Gastroesophageal sphincter (tissue), 4 donors: ENCODE measurements around the gene MT1E. TPM values are rescaled to one million over a fixed set of nuclear protein-coding genes. Genes with fewer than 3 reads are reported as not detected.

Source experiments
- ATAC-seq: fragments of 150-250 bp; one replicate; pipeline ENCODE4 v1.9.1; 2016; ENCODE audit warnings: mild to moderate bottlenecking, moderate library complexity
- H3K27ac ChIP-seq, 4 donors: fragments of 200-600 bp; sonication (generic) in 3 of 4; 1 replicate in 3 of 4; 2 replicates in 1 of 4; pipeline ENCODE4 v1.5.1; 2016 to 2019
- H3K27me3 ChIP-seq: fragments of 200-600 bp; sonication (generic); one replicate; pipeline ENCODE4 v1.5.1; 2019
- H3K36me3 ChIP-seq, 2 donors: fragments of 200-600 bp; sonication (generic); one replicate each; pipeline ENCODE4 v1.5.1; 2019; ENCODE audit warnings: control low read depth in 1 of 2
- H3K4me1 ChIP-seq, 3 donors: fragments of 200-600 bp; sonication (generic); 1 replicate in 2 of 3; 2 replicates in 1 of 3; pipeline ENCODE4 v1.5.1; 2016 to 2019; ENCODE audit warnings: control low read depth in 2 of 3
- H3K4me3 ChIP-seq, 2 donors: fragments of 200-600 bp; sonication (generic); one replicate each; pipeline ENCODE4 v1.5.1; 2019; ENCODE audit warnings: mild to moderate bottlenecking in 1 of 2, moderate library complexity in 1 of 2
- H3K9me3 ChIP-seq, 3 donors: fragments of 200-600 bp; sonication (generic); one replicate each; pipeline ENCODE4 v1.5.1; 2017 to 2019; ENCODE audit warnings: control low read depth in 2 of 3
- EP300 ChIP-seq: sonication (generic); formaldehyde crosslinking; IDR thresholded peaks from one replicate; pipeline ENCODE4 v1.6.1; 2017; ENCODE audit warnings: antibody characterized with exemption, mild to moderate bottlenecking
- POLR2A ChIP-seq, 2 donors: fragments of 450-650 bp; IDR thresholded peaks; one replicate each; pipeline ENCODE4 v1.6.1; 2017; ENCODE audit warnings: antibody characterized with exemption in 2 of 2, mild to moderate bottlenecking in 2 of 2, moderate library complexity in 1 of 2
- POLR2AphosphoS5 ChIP-seq: sonication (generic); formaldehyde crosslinking; IDR thresholded peaks from one replicate; pipeline ENCODE4 v1.6.1; 2017; ENCODE audit warnings: antibody characterized with exemption
- WGBS, 2 donors: methylation state at CpG; one replicate each; pipeline ENCODE4 v1.1.5; 2018; ENCODE audit warnings: low coverage in 1 of 2; 5-methylcytosine and 5-hydroxymethylcytosine counted together
- total RNA-seq, 4 donors: library from RNA; depleted of rRNA; stranded (reverse); fragments of >200 nt; gene quantifications; one replicate each; pipeline ENCODE4 v1.1.0, GENCODE V29; 2016
- TF ChIP-seq, protein P1 (sequence below), 4 experiments: fragments of 200-600 bp in 2 of 4; fragments of 450-650 bp in 2 of 4; sonication (generic) in 1 of 4; IDR thresholded peaks; one replicate each; pipeline ENCODE4 v1.5.1; 2017 to 2019; ENCODE audit warnings: antibody characterized with exemption in 4 of 4, mild to moderate bottlenecking in 2 of 4, moderate library complexity in 2 of 4

MT1E gene
- total RNA-seq, 4 donors from 2014 or later = 101 to 194 (median 144) TPM

- 100% methylated on average over 1 of the region's 1 CpG; no CpG with 5 or more reads in 1 of the 2 donors for WGBS, 2 donors
- TF ChIP-seq, protein P1, sequence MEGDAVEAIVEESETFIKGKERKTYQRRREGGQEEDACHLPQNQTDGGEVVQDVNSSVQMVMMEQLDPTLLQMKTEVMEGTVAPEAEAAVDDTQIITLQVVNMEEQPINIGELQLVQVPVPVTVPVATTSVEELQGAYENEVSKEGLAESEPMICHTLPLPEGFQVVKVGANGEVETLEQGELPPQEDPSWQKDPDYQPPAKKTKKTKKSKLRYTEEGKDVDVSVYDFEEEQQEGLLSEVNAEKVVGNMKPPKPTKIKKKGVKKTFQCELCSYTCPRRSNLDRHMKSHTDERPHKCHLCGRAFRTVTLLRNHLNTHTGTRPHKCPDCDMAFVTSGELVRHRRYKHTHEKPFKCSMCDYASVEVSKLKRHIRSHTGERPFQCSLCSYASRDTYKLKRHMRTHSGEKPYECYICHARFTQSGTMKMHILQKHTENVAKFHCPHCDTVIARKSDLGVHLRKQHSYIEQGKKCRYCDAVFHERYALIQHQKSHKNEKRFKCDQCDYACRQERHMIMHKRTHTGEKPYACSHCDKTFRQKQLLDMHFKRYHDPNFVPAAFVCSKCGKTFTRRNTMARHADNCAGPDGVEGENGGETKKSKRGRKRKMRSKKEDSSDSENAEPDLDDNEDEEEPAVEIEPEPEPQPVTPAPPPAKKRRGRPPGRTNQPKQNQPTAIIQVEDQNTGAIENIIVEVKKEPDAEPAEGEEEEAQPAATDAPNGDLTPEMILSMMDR (IDR thresholded peaks at IDR 0.05) = no peak
- TF ChIP-seq POLR2AphosphoS5 (no peak), POLR2A (IDR thresholded peaks at IDR 0.05) (no peak), EP300 (no peak)
- Histone ChIP-seq H3K27me3 (peaks cover 89% of the 10 kb centered on the region), H3K4me1 (peaks cover 0 to 18% (median 10%) of the 10 kb centered on the region in 3 donors), H3K27ac (no peak overlapping the region), H3K4me3 (no peak overlapping the region), H3K9me3 (no peaks in the 10 kb centered on the region), H3K36me3 (no peaks in the 10 kb centered on the region)
- ATAC-seq = no peak
Measured at GRCh38 chr16:56645311-56645710, 19.7 kb downstream of the MT1E start.

- no peaks in the 10 kb centered on the region for H3K36me3 ChIP-seq
- WGBS, 2 donors = 0% methylated on average over 1 of the region's 1 CpG
- H3K4me1 ChIP-seq = peaks cover 0 to 18% (median 10%) of the 10 kb centered on the region in 3 donors
- peaks cover 86% of the 10 kb centered on the region for H3K27me3 ChIP-seq
- no peaks in the 10 kb centered on the region for H3K9me3 ChIP-seq
- TF ChIP-seq, protein P1 (IDR thresholded peaks at IDR 0.05) = no peak
- TF ChIP-seq POLR2AphosphoS5 (no peak), POLR2A (IDR thresholded peaks at IDR 0.05) (no peak), EP300 (no peak)
- H3K27ac ChIP-seq = no peak overlapping the region
- H3K4me3 ChIP-seq = no peak overlapping the region
- no peak for ATAC-seq
Measured at GRCh38 chr16:56645838-56646237, 20.3 kb downstream of the MT1E start.

- Histone ChIP-seq H3K27ac (no peak overlapping the region), H3K4me1 (peaks cover 0 to 14% (median 10%) of the 10 kb centered on the region in 3 donors), H3K36me3 (no peaks in the 10 kb centered on the region), H3K9me3 (no peaks in the 10 kb centered on the region), H3K27me3 (peaks cover 74% of the 10 kb centered on the region), H3K4me3 (no peak overlapping the region)
- ATAC-seq = no peak
- 39 to 72% methylated on average over 2 to 4 of the region's 33 CpGs for WGBS, 2 donors
- TF ChIP-seq POLR2AphosphoS5 = no peak
- TF ChIP-seq EP300 = no peak
- TF ChIP-seq POLR2A (IDR thresholded peaks at IDR 0.05) = no peak
- TF ChIP-seq, protein P1 (IDR thresholded peaks at IDR 0.05) = no peak
Measured at GRCh38 chr16:56647641-56648431, 22.3 kb downstream of the MT1E start.

GRCh38 chr16:56649271-56649670 is 23.7 kb downstream of the MT1E start:
- no peak for ATAC-seq
- peaks cover 60% of the 10 kb centered on the region for H3K27me3 ChIP-seq
- no peaks in the 10 kb centered on the region for H3K4me1 ChIP-seq
- no peak overlapping the region for H3K4me3 ChIP-seq
- no peaks in the 10 kb centered on the region for H3K36me3 ChIP-seq
- H3K27ac ChIP-seq = no peak overlapping the region
- no peak for TF ChIP-seq EP300
- TF ChIP-seq POLR2AphosphoS5 = no peak
- no peak for TF ChIP-seq POLR2A (IDR thresholded peaks at IDR 0.05)
- TF ChIP-seq, protein P1 (IDR thresholded peaks at IDR 0.05) = no peak
- WGBS, 2 donors = no CpG with 5 or more reads among the region's 2 CpGs
- H3K9me3 ChIP-seq = no peaks in the 10 kb centered on the region

DNA sequence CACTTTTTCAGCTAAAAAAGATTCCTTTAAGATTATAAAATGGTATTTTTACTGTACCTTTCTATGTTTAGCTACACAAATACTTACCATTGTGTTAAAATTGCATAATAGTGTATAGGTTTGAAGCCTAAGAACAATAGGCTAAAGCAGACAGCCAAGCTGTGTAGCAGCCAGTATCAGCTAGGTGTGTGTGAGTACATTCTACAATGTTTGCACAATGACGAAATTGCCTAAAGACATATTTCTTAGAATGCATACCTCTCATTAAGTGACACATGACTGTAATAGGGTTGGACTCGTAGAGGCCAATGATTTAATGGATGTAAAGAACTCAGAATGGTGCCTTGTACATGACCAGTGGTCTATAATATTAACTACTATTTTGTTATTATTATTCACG is 24.2 kb downstream of the MT1E start:
- Histone ChIP-seq H3K4me3 (no peak overlapping the region), H3K27me3 (peaks cover 54% of the 10 kb centered on the region), H3K36me3 (no peaks in the 10 kb centered on the region), H3K4me1 (no peaks in the 10 kb centered on the region), H3K9me3 (no peaks in the 10 kb centered on the region), H3K27ac (no peak overlapping the region)
- no peak for ATAC-seq
- TF ChIP-seq POLR2AphosphoS5 (no peak), POLR2A (IDR thresholded peaks at IDR 0.05) (no peak), EP300 (no peak)
- TF ChIP-seq, protein P1 (IDR thresholded peaks at IDR 0.05) = no peak
- 84 to 92% methylated on average over 3 of the region's 3 CpGs for WGBS, 2 donors
